22Rv1 (cell line): Measurements from ENCODE around the gene CDH8.
A peak's percentile ranks its signal among the peaks of the same experiment; 100 is the strongest.
"Not testable (repeated sequence)": the region's sequence is repeated elsewhere in the genome, so short reads cannot be mapped to it uniquely, and the experiment has no call there.

ENCODE experiments used
- H3K27ac ChIP-seq: fragments of 450-650 bp; 2 replicates; pipeline ENCODE4 v1.5.1; 2017
- ZFX ChIP-seq: fragments of 450-650 bp; IDR thresholded peaks from 2 replicates; pipeline ENCODE4 v1.6.1; 2017; ENCODE audit warnings: antibody characterized with exemption, borderline replicate concordance
- TF ChIP-seq, protein P1 (sequence below): fragments of 450-650 bp; IDR thresholded peaks from 2 replicates; pipeline ENCODE4 v1.5.1; 2017; ENCODE audit warnings: mild to moderate bottlenecking

Gene CDH8

DNA sequence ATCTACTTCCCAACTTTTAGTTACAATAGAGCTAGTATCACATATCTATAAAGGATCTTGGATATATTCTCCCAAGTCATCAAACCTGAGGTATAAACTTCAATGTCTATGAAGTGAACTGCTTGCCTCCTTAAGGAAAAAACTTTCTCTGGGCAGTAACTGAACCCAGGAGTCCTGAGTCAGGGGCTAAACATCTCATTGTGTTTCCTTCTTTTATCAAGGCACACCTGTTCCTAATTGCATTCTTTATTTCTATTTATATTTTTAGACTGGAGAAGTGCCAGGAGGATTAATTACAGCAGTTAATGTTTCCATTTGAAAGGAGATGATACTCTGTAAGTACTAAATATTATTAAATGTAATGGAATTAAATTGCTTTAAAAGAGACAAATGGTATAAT is 98.6 kb downstream of the CDH8 start:
- no peak for TF ChIP-seq ZFX
- TF ChIP-seq, protein P1, sequence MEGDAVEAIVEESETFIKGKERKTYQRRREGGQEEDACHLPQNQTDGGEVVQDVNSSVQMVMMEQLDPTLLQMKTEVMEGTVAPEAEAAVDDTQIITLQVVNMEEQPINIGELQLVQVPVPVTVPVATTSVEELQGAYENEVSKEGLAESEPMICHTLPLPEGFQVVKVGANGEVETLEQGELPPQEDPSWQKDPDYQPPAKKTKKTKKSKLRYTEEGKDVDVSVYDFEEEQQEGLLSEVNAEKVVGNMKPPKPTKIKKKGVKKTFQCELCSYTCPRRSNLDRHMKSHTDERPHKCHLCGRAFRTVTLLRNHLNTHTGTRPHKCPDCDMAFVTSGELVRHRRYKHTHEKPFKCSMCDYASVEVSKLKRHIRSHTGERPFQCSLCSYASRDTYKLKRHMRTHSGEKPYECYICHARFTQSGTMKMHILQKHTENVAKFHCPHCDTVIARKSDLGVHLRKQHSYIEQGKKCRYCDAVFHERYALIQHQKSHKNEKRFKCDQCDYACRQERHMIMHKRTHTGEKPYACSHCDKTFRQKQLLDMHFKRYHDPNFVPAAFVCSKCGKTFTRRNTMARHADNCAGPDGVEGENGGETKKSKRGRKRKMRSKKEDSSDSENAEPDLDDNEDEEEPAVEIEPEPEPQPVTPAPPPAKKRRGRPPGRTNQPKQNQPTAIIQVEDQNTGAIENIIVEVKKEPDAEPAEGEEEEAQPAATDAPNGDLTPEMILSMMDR: no peak
- H3K27ac ChIP-seq: no peak overlapping the region

GRCh38 chr16:61936522-61936921 is 99.7 kb downstream of the CDH8 start:
- TF ChIP-seq, protein P1: peak; percentile 42
- TF ChIP-seq ZFX: no peak
- H3K27ac ChIP-seq: no peak overlapping the region

- no peak for TF ChIP-seq ZFX
- TF ChIP-seq, protein P1: no peak
- H3K27ac ChIP-seq: no peak overlapping the region
Measured at GRCh38 chr16:61934601-61935000, 101.6 kb downstream of the CDH8 start.

GRCh38 chr16:61929776-61930175 is 106.5 kb downstream of the CDH8 start:
- H3K27ac ChIP-seq: no peak overlapping the region
- TF ChIP-seq ZFX: no peak
- TF ChIP-seq, protein P1: no peak

- H3K27ac ChIP-seq: no peak overlapping the region
- TF ChIP-seq, protein P1: no peak
- TF ChIP-seq ZFX: no peak
Measured at GRCh38 chr16:61926766-61927165, 109.5 kb downstream of the CDH8 start.

DNA sequence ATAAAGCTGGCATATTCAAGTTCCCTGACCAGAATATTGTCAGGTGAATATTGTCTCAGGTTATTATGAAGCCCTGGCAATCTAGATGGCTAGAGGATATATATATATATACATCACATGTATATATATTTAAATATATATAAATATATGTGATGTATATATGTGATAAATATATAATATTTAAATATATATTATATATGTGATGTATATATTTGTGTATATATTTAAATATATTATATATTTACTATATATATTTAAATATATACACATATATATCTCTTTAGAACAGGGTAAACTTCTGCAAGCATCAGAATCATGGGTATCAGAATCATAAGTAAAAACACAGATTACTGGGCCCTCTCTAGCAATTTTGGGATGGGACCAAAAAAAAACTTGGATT is 112.6 kb downstream of the CDH8 start:
- TF ChIP-seq ZFX: no peak
- TF ChIP-seq, protein P1: no peak

GRCh38 chr16:61921373-61921772 is 114.9 kb downstream of the CDH8 start:
- no peak overlapping the region for H3K27ac ChIP-seq
- no peak for TF ChIP-seq ZFX
- TF ChIP-seq, protein P1: no peak

More for the DNA sequence above, 112.6 kb downstream of the CDH8 start:
- H3K27ac ChIP-seq: no peak overlapping the region

GRCh38 chr16:61917865-61918826 is 118.1 kb downstream of the CDH8 start:
- not testable (repeated sequence) for H3K27ac ChIP-seq
